ENCODE results near the gene CHRNA9. TPM values are rescaled to one million over a fixed set of nuclear protein-coding genes. Genes with fewer than 3 reads are reported as not detected.

Gene CHRNA9
- total RNA-seq, 1 experiment from 2014 or later, result 0.48 TPM

GRCh38 chr4:40309250-40309774 lies 25.8 kb upstream of the CHRNA9 start:
- peak; percentile 74 for DNase-seq (ENCODE audit: low read depth)

DNA sequence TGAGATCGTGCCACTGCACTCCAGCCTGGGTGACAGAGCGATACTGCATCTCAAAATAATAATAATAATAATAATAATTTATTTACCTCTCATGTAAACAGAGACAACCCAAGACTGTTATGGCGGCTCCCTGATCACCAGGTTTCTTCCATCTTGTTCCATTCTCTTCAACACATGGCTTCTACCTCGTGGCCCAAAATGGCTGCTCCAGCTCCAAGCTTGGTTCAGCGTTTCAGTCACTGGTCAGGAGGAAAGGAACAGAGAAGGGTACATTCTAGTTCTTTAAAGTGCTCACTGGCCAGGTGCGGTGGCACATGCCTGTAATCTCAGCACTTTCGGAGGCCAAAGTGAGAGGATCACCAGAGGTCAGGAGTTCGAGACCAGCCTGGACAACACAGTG lies 24.9 kb upstream of the CHRNA9 start:
- DNase-seq (ENCODE audit: low read depth), result no peak

GRCh38 chr4:40311811-40312346 lies 23.3 kb upstream of the CHRNA9 start:
- DNase-seq (ENCODE audit: low read depth), result no peak

DNA sequence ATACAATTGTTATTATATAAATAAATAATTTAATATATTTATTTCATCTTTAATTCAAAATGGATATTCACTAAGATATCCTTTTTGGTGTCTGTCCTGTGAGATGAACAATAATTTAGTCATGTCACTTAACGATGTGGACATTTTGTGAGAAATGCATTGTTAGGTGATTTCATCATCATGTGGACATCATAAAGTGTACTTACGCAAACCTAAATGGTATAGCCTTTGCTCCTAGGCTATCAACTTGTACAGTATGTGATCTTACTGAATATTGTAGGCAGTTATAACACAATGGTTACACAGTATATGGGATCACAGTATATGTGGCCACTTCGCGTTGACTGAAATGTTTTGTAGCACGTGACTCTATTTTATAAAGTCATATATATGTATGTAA lies 20.2 kb upstream of the CHRNA9 start:
- DNase-seq (ENCODE audit: low read depth), result no peak

GRCh38 chr4:40316333-40316781 lies 18.8 kb upstream of the CHRNA9 start:
- peak; percentile 88 for DNase-seq (ENCODE audit: low read depth)

GRCh38 chr4:40316782-40317635 lies 18.1 kb upstream of the CHRNA9 start:
- DNase-seq (ENCODE audit: low read depth), result peak; percentile 91

GRCh38 chr4:40317916-40318658 lies 17.0 kb upstream of the CHRNA9 start:
- DNase-seq (ENCODE audit: low read depth), result peak; percentile 52

DNA sequence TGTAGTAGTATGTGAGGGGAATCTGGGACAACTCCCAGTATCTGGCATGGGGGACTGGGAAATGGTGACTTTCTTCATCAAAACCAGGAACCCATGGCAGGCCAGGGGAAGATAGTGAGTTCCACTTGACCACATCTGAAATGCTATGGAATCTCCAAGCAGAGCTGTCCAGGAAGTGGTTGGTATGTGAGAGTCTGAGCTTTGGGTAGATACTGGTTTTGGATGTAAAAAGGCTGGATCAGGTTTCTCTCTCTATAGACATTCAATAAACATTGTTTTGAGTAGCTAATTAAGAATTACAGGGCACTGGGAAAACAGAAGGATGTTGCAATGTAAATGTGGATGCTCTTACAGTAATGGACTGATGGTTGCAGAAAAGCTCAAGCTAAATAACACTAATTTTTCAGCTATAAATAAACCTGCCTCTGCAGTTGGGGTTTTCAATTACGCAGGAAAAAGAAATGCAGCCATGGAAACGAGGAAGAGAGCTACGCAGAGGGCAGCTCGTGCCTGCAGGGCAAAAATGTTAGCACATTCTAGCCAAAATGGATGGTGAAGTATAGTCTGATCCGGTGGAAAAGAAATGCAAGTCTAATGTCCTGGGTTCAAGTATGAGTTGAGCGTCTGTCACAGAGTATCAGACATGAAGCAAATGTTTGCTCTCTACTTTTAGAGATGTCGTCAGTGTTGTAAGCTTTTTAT lies 13.4 kb upstream of the CHRNA9 start:
- peak; percentile 87 for DNase-seq (ENCODE audit: low read depth)

GRCh38 chr4:40322811-40323210 lies 12.3 kb upstream of the CHRNA9 start:
- no peak for DNase-seq (ENCODE audit: low read depth)

GRCh38 chr4:40323866-40324265 lies 11.3 kb upstream of the CHRNA9 start:
- DNase-seq (ENCODE audit: low read depth), result peak; percentile 42

GRCh38 chr4:40325406-40326019 lies 9.6 kb upstream of the CHRNA9 start:
- DNase-seq (ENCODE audit: low read depth), result peak; percentile 69

GRCh38 chr4:40327340-40327739 lies 7.8 kb upstream of the CHRNA9 start:
- no peak for DNase-seq (ENCODE audit: low read depth)

- no peak for DNase-seq (ENCODE audit: low read depth)
Measured at GRCh38 chr4:40328383-40328782, 6.8 kb upstream of the CHRNA9 start.

DNA sequence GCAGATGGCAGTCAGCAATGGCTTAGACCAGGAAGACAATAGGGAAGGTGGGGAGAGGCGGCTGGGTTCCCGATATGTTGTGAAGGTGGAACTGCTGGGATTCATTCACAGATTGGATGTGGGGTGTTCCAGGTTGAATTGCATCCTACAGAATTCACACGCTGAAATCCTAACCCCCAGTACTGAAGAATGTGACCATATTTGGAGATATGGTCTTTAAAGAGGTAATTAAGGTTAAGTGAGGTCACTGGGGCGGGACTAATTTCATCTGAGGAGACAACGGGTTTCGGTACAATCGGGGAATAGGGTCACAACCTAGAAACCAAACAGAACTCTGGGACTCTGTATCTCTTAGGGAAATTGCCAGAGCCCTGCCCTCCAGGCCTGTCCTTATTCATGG lies 5.3 kb upstream of the CHRNA9 start:
- DNase-seq (ENCODE audit: low read depth), result no peak

DNA sequence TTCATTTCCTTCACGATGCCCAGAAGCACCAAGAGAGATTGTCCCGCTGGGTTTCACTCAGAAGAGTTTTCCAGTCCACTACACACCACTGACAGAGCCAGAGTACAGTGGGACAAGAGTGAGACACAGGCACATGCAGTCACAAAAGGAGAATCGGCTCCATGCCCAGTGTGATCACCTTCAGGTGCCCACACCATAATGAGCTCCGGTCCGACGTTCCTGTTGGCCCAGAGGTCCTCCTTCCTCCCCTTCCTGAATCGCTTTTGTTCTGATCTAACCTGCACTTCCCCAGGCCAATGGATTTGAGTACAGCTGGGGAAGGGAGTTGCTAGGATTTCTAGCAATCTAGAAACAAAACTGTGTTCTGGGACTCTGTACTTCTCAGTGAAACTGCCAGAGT lies 4.6 kb upstream of the CHRNA9 start:
- no peak for DNase-seq (ENCODE audit: low read depth)

DNA sequence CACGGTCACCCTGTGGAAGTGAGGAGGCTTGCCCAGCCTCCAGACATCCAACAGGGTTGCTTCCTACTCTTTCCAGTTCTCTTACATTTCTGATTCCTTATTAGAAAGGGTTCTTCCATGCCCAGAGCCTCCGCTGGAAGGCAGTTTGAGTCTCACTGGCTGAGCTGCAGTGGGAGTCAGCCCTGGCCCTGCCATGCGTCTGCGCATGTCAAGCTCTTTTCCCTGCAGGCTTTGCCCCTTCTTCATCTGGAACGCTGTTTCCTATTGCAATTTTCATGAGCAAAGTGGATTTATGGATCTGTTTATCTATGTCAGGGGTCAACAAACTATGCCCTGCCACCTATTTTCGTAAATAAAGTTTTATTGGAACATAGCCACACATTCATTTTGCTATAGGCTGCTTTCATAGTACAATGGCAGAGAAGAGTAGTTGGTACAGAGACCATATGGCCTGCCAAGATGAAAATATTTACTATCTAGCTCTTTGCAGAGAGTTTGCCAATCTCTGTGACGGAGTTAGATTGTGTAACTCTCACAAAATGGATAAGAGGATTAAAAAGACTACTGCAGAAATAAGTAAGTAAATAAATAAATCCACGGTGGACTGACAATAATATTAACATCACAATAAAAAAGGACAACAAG lies 3.9 kb upstream of the CHRNA9 start:
- no peak for DNase-seq (ENCODE audit: low read depth)

DNA sequence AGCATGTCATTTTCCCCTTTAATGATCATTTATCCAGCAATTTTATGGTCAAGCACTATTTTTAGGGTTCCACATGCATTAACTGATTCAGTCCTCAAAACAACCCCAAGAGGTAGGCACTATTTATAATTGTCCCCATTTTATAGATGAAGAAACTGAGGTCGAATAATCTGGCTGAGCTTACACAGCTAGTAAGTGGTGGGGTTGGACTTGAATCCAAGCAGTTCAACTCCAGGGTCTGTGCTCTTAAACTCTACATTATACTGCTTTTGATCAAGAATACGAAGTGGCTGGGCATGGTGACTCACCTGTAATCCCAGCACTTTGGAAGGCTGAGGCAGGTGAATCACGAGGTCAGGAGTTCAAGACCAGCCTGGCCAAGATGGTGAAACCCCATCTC lies 3.2 kb upstream of the CHRNA9 start:
- DNase-seq (ENCODE audit: low read depth), result no peak

DNA sequence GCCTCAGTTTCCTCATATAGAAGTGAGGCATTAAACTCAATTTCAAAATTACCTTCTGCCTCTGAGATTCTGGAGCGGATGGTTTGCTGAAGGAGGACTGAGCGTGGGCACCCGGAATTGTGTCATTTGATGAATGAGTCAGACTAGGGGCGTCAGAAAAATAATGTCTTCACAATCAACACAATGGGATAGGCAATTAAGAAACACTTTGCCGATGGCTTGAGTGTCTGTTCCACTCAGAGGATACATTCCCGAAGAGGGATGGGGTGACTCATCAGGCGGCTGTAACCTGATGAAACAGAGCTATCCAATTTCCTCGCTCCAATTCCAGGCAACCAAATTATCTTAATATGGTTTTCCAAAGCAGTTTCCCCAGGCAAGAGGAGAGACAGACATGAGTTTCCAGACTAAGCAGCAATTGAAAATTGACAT lies 1.2 kb upstream of the CHRNA9 start:
- peak; percentile 87 for DNase-seq (ENCODE audit: low read depth)

DNA sequence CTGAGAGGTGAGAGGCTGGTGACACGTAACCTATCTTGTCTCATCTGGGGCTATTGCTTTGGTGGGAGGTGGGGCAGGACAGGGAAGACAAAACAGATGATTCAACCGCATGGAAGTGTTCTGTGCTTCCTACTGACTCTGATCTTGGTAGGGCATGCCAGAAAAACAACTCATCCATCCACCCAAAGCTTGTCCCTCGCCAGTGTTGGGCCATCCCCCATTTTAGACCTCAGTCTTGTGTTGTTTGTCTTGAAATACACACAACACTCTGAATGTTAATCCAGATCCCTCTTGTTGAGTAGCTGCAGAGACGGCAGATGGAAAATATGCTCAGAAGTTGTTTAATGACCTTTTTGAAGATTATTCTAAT lies 377 bp downstream of the CHRNA9 start:
- DNase-seq (ENCODE audit: low read depth), result peak; percentile 64

DNA sequence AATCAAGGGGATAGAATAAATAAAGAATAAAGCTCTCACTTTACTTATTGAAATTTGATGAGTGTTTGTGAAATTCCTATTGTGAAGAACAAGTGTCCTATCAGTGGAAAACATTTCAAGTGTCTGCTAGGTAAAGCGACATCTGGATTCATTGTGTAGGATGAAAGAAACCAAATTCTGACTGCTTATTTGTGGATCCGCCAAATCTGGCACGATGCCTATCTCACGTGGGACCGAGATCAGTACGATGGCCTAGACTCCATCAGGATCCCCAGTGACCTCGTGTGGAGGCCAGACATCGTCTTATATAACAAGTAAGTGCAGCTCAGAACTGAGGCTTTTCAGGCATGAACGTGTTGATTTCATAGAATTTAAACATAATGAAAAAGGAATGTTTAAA lies 1.9 kb downstream of the CHRNA9 start:
- DNase-seq (ENCODE audit: low read depth), result no peak

DNA sequence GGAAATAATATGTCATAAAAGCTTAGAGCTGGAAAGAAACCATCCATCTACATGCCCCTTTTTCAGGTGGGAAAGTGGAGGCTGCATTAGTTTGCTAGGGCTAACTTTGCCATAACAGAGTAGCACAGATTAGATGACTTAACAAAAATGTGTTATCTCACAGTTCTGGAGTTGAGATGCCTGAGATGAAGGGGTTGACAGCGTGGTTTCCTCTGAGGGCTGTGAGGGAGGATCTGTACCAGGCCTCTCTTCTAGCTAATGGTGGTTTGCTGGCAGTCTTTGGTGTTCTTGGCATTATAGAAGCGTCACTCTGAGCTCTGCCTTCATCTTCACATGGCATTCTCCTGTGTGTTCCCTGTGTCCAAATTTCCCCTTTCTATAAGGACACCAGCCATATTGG lies 2.4 kb downstream of the CHRNA9 start:
- no peak for DNase-seq (ENCODE audit: low read depth)

Data from RPMI7951 (cell line).